Endothelial cell of umbilical vein (primary cell): Measurements from ENCODE around the gene PLRG1. TPM values are rescaled to one million over a fixed set of nuclear protein-coding genes. Genes with fewer than 3 reads are reported as not detected.

Source experiments
- BruUV-seq: library from RNA; stranded (reverse); fragments of 400-500 nt; replicated peaks from 2 replicates; lab custom pipeline; 2021; lab: Mats Ljungman, UMichigan
- CTCF ChIA-PET: fragments of 300-600, 350-600 bp; sonication (Branson Sonifier 250); formaldehyde crosslinking; loops from one replicate; lab custom pipeline; 2021; ENCODE audit warnings: antibody characterized with exemption, inconsistent platforms; lab: Charles Lee
- POLR2A ChIA-PET: fragments of 300-600, 350-600 bp; sonication (Branson Sonifier 250); formaldehyde crosslinking; loops from one replicate; lab custom pipeline; 2021; ENCODE audit warnings: antibody characterized with exemption, inconsistent platforms; lab: Charles Lee
- DNase-seq: peaks from one replicate; pipeline ENCODE4 v3.0.0-alpha.2; 2011; ENCODE audit warnings: low read depth, low spot score
- FAIRE-seq: peaks from 2 replicates; lab custom pipeline; 2011; peaks lifted over from hg19 to GRCh38; lab: Jason Lieb, UNC
- H2AFZ ChIP-seq: 2 replicates; pipeline ENCODE4 v1.6.0; 2012; ENCODE audit warnings: low read depth, low read length, control low read depth, inconsistent platforms
- H3K27ac ChIP-seq: 2 replicates; pipeline ENCODE4 v1.5.1; 2011; ENCODE audit warnings: low read depth, mild to moderate bottlenecking, control low read depth, low read length, moderate library complexity; ENCODE audit not compliant: insufficient read depth
- H3K27me3 ChIP-seq, 2 experiments: 2 replicates each; pipeline versions ENCODE4 v1.6.0 to v1.6.1; 2011; ENCODE audit warnings: low read length in 2 of 2, mixed read lengths in 1 of 2; ENCODE audit not compliant: control insufficient read depth in 2 of 2, insufficient read depth in 2 of 2
- H3K36me3 ChIP-seq, 2 experiments: 2 replicates in 1 of 2; 3 replicates in 1 of 2; pipeline ENCODE4 v1.5.1; 2011; ENCODE audit warnings: low read length in 2 of 2, mild to moderate bottlenecking in 1 of 2, moderate library complexity in 1 of 2; ENCODE audit not compliant: control insufficient read depth in 2 of 2, insufficient read depth in 2 of 2; ENCODE audit errors: extremely low read depth in 1 of 2
- H3K4me1 ChIP-seq: 3 replicates; pipeline ENCODE4 v1.5.1; 2011; ENCODE audit warnings: mild to moderate bottlenecking, low read length; ENCODE audit not compliant: control insufficient read depth, insufficient read depth; ENCODE audit errors: extremely low read depth
- H3K4me2 ChIP-seq: 2 replicates; pipeline ENCODE4 v1.6.1; 2011; ENCODE audit warnings: low read length, control low read depth, mixed read lengths; ENCODE audit not compliant: insufficient read depth
- H3K4me3 ChIP-seq, 3 experiments: fragments of 200-600 bp in 1 of 3; sonication (generic), shearing (Covaris generic) in 1 of 3; replicated peaks in 1 of 3; 2 replicates each; pipeline ENCODE4 v1.5.1; 2011 to 2016; ENCODE audit warnings: control low read depth in 3 of 3, low read length in 3 of 3, mild to moderate bottlenecking in 2 of 3, inconsistent platforms in 1 of 3, low read depth in 1 of 3, moderate library complexity in 1 of 3; ENCODE audit not compliant: insufficient read depth in 1 of 3
- H3K79me2 ChIP-seq: 2 replicates; pipeline ENCODE4 v1.6.0; 2012; ENCODE audit warnings: low read length, inconsistent platforms; ENCODE audit not compliant: control insufficient read depth, insufficient read depth
- H3K9ac ChIP-seq: replicated peaks from 2 replicates; pipeline ENCODE3; 2011; ENCODE audit warnings: low read length, control low read depth; ENCODE audit not compliant: insufficient read depth; ENCODE audit errors: extremely low read depth
- H3K9me1 ChIP-seq: replicated peaks from 3 replicates; pipeline ENCODE4 v1.6.0; 2011; ENCODE audit warnings: mild to moderate bottlenecking, low read length; ENCODE audit not compliant: control insufficient read depth, insufficient read depth; ENCODE audit errors: extremely low read depth
- H3K9me3 ChIP-seq: replicated peaks from 2 replicates; pipeline ENCODE4 v1.5.1; 2012; ENCODE audit warnings: low read length, inconsistent platforms; ENCODE audit not compliant: control insufficient read depth, insufficient read depth
- H4K20me1 ChIP-seq: replicated peaks from 2 replicates; pipeline ENCODE3; 2011; ENCODE audit warnings: mild to moderate bottlenecking, low read length; ENCODE audit not compliant: control insufficient read depth, insufficient read depth; ENCODE audit errors: extremely low read depth
- EZH2 ChIP-seq: IDR thresholded peaks from 2 replicates; pipeline ENCODE4 v1.6.1; 2012; ENCODE audit warnings: borderline replicate concordance, low read depth, mild to moderate bottlenecking, moderate library complexity, low read length, inconsistent platforms; ENCODE audit not compliant: severe bottlenecking
- FOS ChIP-seq: IDR thresholded peaks from 2 replicates; pipeline ENCODE4 v1.6.1; 2011; ENCODE audit warnings: mild to moderate bottlenecking, low read length, moderate library complexity, borderline replicate concordance; ENCODE audit not compliant: insufficient read depth
- GATA2 ChIP-seq: IDR thresholded peaks from 2 replicates; pipeline ENCODE4 v1.7.0; 2011; ENCODE audit warnings: low read depth, mild to moderate bottlenecking, moderate library complexity, mixed read lengths, low read length; ENCODE audit not compliant: insufficient read length, insufficient read depth
- JUN ChIP-seq: IDR thresholded peaks from 2 replicates; pipeline ENCODE4 v1.6.1; 2011; ENCODE audit warnings: borderline replicate concordance, low read depth; ENCODE audit not compliant: insufficient read length, insufficient read depth
- MYC ChIP-seq: IDR thresholded peaks from one replicate; pipeline ENCODE4 v1.6.1; 2011; ENCODE audit warnings: mild to moderate bottlenecking, low read depth, low read length
- POLR2A ChIP-seq: IDR thresholded peaks from 2 replicates; pipeline ENCODE4 v1.6.1; 2012; ENCODE audit warnings: low read depth, mild to moderate bottlenecking, control low read depth, low read length
- POLR2AphosphoS5 ChIP-seq: IDR thresholded peaks from 2 replicates; pipeline ENCODE4 v1.6.1; 2012; ENCODE audit warnings: low read depth, mild to moderate bottlenecking, control low read depth, low read length, moderate library complexity; ENCODE audit not compliant: insufficient read depth
- dilution Hi-C: fragments of 300-500 bp; cut with MboI; formaldehyde crosslinking; loops from one replicate; pipeline ENCODE4 v1.15.0; 2019; ENCODE audit warnings: low sequenced_read_pairs; ENCODE audit not compliant: extremely low pct_ligation_motif_present
- intact Hi-C: fragments of 100-400 bp; cut with micrococcal nuclease; formaldehyde crosslinking; loops from one replicate; pipeline ENCODE4 v1.10.0; 2022
- polyA plus RNA-seq, 4 experiments: library from polyadenylated mRNA; depleted of rRNA in 3 of 4; stranded (reverse) in 3 of 4; unstranded in 1 of 4; fragments of >200 nt; gene quantifications; 2 replicates each; pipeline versions ENCODE4 v1.2.1 to v1.2.3, GENCODE V29; 2011 to 2012; ENCODE audit warnings: missing spikeins in 1 of 4
- total RNA-seq: library from RNA; stranded (reverse); gene quantifications from 2 replicates; pipeline ENCODE4 v1.2.3, GENCODE V29; 2021
- TF ChIP-seq, protein P1 (sequence below): IDR thresholded peaks from 2 replicates; pipeline ENCODE4 v1.6.1; 2011; ENCODE audit not compliant: insufficient read depth, insufficient read length
- TF ChIP-seq, protein P2 (sequence below), 2 donors: IDR thresholded peaks; 1 replicate in 1 of 2; 2 replicates in 1 of 2; pipeline ENCODE4 v1.5.1; 2011; ENCODE audit warnings: low read length in 2 of 2, mild to moderate bottlenecking in 2 of 2, moderate library complexity in 2 of 2, control low read depth in 1 of 2, inconsistent platforms in 1 of 2, low read depth in 1 of 2; ENCODE audit not compliant: insufficient read depth in 1 of 2; ENCODE audit errors: extremely low read depth in 1 of 2

The PLRG1 gene
- total and polyA plus RNA-seq, 2 donors (not counting 3 experiments of a cell fraction or from before 2014, with no cell fraction given) = 50.9 to 91.9 TPM

DNA sequence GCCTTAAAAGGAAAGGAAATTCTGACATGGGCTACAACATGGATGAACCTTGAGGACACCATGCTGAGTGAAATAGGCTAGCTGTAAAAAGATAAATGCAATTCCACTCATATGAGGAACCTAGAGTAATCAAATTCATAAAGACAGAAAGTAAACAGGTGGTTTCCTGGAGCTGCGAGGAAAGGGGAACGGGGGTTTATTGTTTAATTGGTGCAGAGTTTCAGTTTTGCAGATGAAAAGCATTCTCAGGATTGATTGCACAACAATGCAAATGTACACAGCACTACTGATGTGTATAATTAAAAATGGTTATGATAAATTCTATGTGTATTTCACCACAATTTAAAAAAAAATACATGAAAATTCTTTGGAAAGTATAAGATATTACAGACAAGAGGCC, 24.0 kb downstream of the PLRG1 start:
- Histone ChIP-seq H3K36me3 (no peaks in the 10 kb centered on the region), H3K4me3 (no peak overlapping the region), H3K4me1 (no peaks in the 10 kb centered on the region), H3K27me3 (peaks cover 3 to 4% of the 10 kb centered on the region in 2 experiments), H3K9me1 (no peaks in the 10 kb centered on the region), H3K9ac (no peak overlapping the region), H2AFZ (no peak overlapping the region), H3K27ac (no peak overlapping the region), H3K9me3 (no peaks in the 10 kb centered on the region), H3K79me2 (no peaks in the 10 kb centered on the region), H3K4me2 (no peak overlapping the region), H4K20me1 (no peaks in the 10 kb centered on the region)
- dilution Hi-C loops = no loop called here
- CTCF ChIA-PET = interaction anchor here (1.6 kb wide), 1 partner anchor 33 kb away, joined by 4 read pairs; no protein-coding TSS in a partner anchor
- BruUV-seq = no TSS peak
- TF ChIP-seq GATA2 (no peak), MYC (no peak)
- TF ChIP-seq, protein P1, sequence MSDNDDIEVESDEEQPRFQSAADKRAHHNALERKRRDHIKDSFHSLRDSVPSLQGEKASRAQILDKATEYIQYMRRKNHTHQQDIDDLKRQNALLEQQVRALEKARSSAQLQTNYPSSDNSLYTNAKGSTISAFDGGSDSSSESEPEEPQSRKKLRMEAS = no peak
- FAIRE-seq (no peak), DNase-seq (no peak)
- intact Hi-C loops = no loop called here
- POLR2A ChIA-PET = no interaction called here

DNA sequence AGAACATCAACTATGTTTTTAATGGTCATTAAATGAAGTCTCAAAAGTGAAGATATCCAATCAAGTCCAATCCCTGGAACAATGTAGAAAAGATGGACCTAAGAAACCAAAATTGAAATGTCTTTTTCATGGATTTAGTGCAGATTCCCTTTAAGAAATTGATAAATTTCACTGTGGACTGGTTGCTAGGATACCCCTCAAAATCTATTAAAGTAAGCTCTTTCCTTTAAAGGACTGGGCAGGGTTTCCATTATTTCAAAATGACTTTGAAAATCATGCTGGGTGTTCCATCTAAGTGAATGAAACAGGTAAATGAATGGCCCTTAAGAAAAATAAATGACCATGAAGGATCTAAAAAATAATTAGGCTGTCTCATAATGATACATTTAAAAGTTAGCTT, 28.6 kb downstream of the PLRG1 start:
- Histone ChIP-seq H3K79me2 (no peaks in the 10 kb centered on the region), H3K9me1 (no peaks in the 10 kb centered on the region), H3K4me1 (no peaks in the 10 kb centered on the region), H3K4me3 (no peak overlapping the region), H3K27me3 (no peaks in the 10 kb centered on the region), H3K36me3 (no peaks in the 10 kb centered on the region), H3K27ac (no peak overlapping the region), H3K4me2 (no peak overlapping the region), H2AFZ (no peak overlapping the region), H3K9me3 (no peaks in the 10 kb centered on the region), H3K9ac (no peak overlapping the region), H4K20me1 (no peaks in the 10 kb centered on the region)
- CTCF ChIA-PET = interaction anchor here (1.0 kb wide), 1 partner anchor 15 kb away, joined by 3 read pairs; no protein-coding TSS in a partner anchor
- intact Hi-C loops (no loop called here), dilution Hi-C loops (no loop called here)
- TF ChIP-seq MYC (no peak), GATA2 (no peak), POLR2AphosphoS5 (no peak), EZH2 (no peak), POLR2A (no peak), FOS (no peak), JUN (no peak)
- TF ChIP-seq, protein P1 = no peak
- TF ChIP-seq, protein P2, sequence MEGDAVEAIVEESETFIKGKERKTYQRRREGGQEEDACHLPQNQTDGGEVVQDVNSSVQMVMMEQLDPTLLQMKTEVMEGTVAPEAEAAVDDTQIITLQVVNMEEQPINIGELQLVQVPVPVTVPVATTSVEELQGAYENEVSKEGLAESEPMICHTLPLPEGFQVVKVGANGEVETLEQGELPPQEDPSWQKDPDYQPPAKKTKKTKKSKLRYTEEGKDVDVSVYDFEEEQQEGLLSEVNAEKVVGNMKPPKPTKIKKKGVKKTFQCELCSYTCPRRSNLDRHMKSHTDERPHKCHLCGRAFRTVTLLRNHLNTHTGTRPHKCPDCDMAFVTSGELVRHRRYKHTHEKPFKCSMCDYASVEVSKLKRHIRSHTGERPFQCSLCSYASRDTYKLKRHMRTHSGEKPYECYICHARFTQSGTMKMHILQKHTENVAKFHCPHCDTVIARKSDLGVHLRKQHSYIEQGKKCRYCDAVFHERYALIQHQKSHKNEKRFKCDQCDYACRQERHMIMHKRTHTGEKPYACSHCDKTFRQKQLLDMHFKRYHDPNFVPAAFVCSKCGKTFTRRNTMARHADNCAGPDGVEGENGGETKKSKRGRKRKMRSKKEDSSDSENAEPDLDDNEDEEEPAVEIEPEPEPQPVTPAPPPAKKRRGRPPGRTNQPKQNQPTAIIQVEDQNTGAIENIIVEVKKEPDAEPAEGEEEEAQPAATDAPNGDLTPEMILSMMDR (IDR thresholded peaks at IDR 0.05; ENCODE audit: extremely low read depth in 1 of 2, insufficient read depth in 1 of 2, low read depth in 1 of 2, low read length in 2 of 2) = no peak
- no peak for DNase-seq
- FAIRE-seq = no peak
- POLR2A ChIA-PET = no interaction called here
- BruUV-seq = no TSS peak
